Peyer's patch (tissue), 4 donors: ENCODE data around the gene UBE2E2.

Experiments used
- CTCF ChIP-seq, 6 experiments: fragments of 450-650 bp in 4 of 6; fragments of 200-600 bp in 2 of 6; sonication (generic) in 1 of 6; IDR thresholded peaks; one replicate each; pipeline ENCODE4 v1.5.1; 2017 to 2019; ENCODE audit warnings: antibody characterized with exemption in 6 of 6, mild to moderate bottlenecking in 3 of 6, moderate library complexity in 1 of 6
- POLR2A ChIP-seq, 2 donors: fragments of 450-650 bp; IDR thresholded peaks; one replicate each; pipeline ENCODE4 v1.5.1; 2017; ENCODE audit warnings: antibody characterized with exemption in 2 of 2, mild to moderate bottlenecking in 2 of 2, moderate library complexity in 2 of 2

- TF ChIP-seq CTCF (IDR thresholded peaks at IDR 0.05) (no peak), POLR2A (IDR thresholded peaks at IDR 0.05) (no peak)
These were observed 345.6 kb downstream of the UBE2E2 start for GRCh38 chr3:23548706-23549105.
